ENCODE results near the gene CELA2A.
A peak's percentile ranks its signal among the peaks of the same experiment; 100 is the strongest.

CELA2A gene

GRCh38 chr1:15456313-15456954 is at the start of gene CELA2A:
TSS of gene CELA2A (plus strand) at chr1:15456732. CDS start at chr1:15456754, 22 bp downstream.
- FAIRE-seq: no peak

GRCh38 chr1:15407580-15407979 is 49.0 kb upstream of the CELA2A start:
- DNase-seq (ENCODE audit: extremely low spot score, insufficient read length, low read depth): no peak
- FAIRE-seq: no peak

More at GRCh38 chr1:15456313-15456954, at the start of gene CELA2A:
- no peak for DNase-seq (ENCODE audit: extremely low spot score, insufficient read length, low read depth)

DNA sequence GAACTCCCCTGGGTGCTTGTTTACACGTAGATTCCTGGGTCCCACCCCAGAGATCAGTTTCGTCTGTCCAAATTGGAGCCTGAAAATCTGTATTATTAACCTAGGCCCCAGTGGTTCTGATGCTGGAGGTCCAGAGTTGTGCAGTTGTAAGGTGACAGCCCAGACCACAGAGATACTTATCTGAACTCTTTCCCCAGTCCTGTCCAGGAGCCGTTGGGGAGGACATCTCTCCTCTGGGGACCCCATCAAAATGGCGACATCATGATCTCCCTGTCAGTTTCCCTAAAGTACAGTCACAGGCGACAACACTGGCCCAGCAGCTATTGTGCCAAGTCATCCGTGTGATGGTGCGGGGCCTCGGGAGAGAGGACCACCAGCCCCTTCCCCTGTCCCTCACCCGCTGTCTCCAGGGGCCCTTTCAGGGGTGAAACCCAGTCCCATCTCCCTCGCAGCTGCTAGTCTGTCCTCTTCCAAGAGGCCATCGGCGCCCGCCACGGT is 47.6 kb upstream of the CELA2A start:
- DNase-seq (ENCODE audit: extremely low spot score, insufficient read length, low read depth) (no peak), FAIRE-seq (no peak)

DNA sequence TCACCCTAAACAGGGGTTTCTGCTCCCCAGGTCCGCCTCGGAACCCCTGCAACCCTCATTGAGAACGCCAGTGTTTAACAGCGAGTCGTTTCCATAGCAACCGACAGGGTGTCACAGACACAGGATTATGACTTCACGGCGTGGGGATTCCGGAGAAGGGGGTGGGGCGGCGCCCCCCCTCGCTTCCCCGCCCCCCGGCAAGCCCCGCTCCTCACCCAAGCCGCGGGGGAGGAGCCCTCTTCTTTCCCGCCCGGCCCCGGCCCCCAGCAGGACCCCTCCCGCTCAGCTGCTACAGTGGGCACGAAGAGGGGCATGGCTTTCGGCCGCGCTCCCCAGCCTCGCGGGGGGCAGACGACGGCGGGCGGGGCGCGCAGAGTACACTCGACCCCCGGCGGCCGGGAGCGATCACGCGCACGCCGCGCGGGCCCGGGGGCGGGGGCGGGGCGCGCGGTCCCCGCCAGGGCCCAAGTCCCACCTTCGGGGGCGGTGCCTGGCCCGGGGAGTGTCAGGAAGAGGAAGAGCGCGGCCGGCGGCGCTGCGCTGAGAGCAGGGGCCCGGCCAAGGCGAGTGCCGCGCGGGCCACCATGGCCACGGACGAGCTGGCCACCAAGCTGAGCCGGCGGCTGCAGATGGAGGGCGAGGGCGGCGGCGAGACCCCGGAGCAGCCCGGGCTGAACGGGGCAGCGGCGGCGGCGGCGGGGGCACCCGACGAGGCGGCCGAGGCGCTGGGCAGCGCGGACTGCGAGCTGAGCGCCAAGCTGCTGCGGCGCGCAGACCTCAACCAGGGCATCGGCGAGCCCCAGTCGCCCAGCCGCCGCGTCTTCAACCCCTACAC is 46.9 kb upstream of the CELA2A start, which contains the start of gene EFHD2:
Gene EFHD2, plus strand, starts transcription at position 501 of the 835 bp plus-strand sequence. Its CDS starts 84 bp downstream, at position 585.
- FAIRE-seq (peak; percentile 83), DNase-seq (ENCODE audit: extremely low spot score, insufficient read length, low read depth) (peak; percentile 80)

GRCh38 chr1:15410223-15410883 is 46.2 kb upstream of the CELA2A start:
- peak; percentile 51 for FAIRE-seq

DNA sequence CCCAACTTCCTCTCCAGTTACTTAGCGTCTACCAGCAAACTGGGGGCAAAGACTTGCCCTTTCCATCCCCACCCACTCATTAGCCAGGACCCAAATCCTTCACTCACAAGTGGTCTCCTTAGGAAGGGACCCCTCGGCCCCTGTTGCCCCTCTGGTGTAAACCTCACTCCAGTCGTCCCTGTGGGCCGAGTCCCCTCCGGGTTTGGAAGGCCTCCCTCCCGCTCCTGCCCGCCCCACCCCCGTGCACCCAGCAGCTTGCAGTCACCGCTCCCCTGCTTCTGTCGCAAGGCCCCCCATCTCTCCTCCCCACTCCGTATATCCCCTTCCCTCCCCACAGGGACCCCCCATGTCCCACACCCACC is 45.7 kb upstream of the CELA2A start:
- no peak for FAIRE-seq

More at GRCh38 chr1:15410223-15410883, 46.2 kb upstream of the CELA2A start:
- DNase-seq (ENCODE audit: extremely low spot score, insufficient read length, low read depth): no peak

GRCh38 chr1:15411593-15412137 is 44.9 kb upstream of the CELA2A start:
- peak; percentile 70 for DNase-seq (ENCODE audit: extremely low spot score, insufficient read length, low read depth)
- peak; percentile 92 for FAIRE-seq

More for the DNA sequence above, 45.7 kb upstream of the CELA2A start:
- DNase-seq (ENCODE audit: extremely low spot score, insufficient read length, low read depth): no peak

GRCh38 chr1:15412175-15412800 is 44.2 kb upstream of the CELA2A start:
- DNase-seq (ENCODE audit: extremely low spot score, insufficient read length, low read depth) (no peak), FAIRE-seq (peak; percentile 41)

DNA sequence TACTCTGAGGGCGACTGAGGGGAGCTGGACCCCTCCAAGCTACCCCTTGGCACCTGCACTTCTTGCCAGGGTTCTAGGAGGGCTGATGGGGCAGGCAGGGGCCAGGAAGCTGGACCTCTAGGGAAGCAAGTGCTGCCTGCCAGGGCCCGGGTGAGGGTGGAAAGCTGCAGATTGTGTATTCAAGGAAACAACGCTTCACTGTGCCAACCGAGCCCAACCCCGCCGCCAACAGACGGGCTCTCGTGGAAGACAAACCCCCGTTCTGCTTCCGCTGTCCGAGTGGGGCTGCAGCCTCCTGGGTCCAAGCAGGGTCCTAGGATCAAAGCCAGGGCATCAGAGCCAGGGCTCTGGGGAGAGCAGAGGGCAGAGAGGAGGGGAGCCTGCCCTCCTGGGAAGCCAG is 43.7 kb upstream of the CELA2A start:
- DNase-seq (ENCODE audit: extremely low spot score, insufficient read length, low read depth) (no peak), FAIRE-seq (no peak)

- DNase-seq (ENCODE audit: extremely low spot score, insufficient read length, low read depth) (no peak), FAIRE-seq (no peak)
These were observed 42.7 kb upstream of the CELA2A start for GRCh38 chr1:15413563-15414444.

- FAIRE-seq (no peak), DNase-seq (ENCODE audit: extremely low spot score, insufficient read length, low read depth) (no peak)
These were observed 42.0 kb upstream of the CELA2A start for GRCh38 chr1:15414445-15414983.

DNA sequence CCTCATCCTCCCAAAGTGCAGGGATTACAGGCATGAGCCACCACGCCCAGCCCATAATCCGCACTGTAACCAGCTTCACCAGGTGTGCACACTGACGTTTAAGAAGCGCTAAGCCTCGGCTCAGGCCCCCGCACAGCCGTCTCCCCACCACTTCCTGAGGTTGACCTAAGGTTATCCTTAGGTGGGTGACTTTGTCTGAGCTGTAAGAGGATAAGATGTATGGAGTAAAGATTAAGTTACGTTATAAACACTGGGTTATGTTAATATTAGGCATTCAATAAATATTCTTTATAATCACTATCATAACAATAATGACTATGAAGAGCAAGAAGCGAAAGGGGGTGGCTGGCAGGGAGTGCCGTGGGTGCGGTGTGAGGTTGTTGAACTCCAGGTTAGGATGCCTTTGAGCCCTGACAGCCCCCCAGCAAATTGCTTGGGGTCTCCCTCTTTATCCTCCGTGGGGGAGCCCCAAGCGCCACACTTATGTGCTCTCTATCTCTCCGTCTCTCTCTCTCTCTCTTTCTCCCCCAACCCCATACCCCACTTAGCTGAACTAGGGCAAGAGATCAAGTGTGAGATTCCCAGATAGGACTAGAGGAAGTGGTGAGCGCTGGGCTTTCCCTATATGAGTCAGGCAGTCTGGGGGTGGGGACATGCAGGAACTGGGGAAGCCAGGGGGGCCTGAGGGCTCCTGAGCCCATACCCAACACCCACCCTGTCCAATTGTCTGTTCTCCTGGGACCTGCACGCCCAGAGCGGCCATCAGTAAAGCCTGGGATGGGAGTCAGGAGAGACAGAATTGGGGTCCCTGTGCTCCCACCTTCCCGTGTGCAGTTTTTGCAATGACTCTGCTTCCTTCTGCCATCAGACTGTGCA is 39.2 kb upstream of the CELA2A start:
- no peak for DNase-seq (ENCODE audit: extremely low spot score, insufficient read length, low read depth)
- FAIRE-seq: peak; percentile 90

GRCh38 chr1:15418806-15419515 is 37.6 kb upstream of the CELA2A start:
- FAIRE-seq (no peak), DNase-seq (ENCODE audit: extremely low spot score, insufficient read length, low read depth) (no peak)

DNA sequence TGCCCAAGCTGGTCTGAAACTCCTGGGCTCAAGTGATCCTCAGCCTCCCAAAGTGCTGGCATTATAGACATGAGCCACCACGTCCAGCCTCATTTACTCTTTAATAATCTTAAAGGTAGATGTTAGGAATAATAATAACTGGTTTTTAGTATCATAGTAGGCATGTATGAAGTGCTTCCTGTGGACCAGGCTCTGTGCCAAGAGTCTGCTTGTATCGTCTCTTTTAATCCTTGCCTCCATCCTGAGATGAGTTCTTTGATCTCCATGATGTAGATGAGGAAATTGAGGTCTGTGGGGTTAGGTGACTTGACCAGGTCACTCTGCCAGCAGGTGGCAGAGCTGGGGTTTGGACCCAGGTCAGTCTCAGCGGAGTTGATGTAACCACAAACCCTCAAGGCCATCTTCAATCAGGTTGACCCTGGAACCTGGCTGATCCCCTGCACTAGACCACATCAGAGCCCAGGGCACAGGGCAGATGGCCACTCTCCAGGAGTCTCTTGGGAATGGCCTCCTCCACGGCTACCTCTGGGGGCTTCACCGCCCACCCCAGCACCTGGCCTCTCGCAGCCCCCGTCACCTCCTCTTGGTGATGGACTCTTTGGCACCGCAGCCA is 35.6 kb upstream of the CELA2A start:
- DNase-seq (ENCODE audit: extremely low spot score, insufficient read length, low read depth) (no peak), FAIRE-seq (no peak)

DNA sequence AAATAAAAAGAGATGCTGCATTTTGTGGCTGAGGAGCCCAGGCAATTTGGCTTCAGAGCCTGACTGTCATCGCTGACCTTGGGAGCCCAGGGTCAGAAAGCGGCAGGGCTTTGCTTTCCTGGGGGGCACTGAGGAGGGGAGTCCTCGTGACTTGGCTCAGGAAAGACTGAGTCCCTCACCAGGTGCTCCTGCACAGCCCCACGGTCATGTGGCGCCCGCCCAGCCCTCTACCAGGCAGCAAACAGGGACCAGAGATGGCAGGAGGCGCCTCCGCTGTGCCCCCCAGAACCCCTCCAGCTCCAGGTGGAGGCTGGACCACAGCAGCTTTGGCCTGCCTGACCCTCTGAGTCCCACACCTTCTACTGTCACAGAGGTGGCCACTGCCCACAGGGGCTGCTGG is 33.7 kb upstream of the CELA2A start:
- DNase-seq (ENCODE audit: extremely low spot score, insufficient read length, low read depth) (no peak), FAIRE-seq (no peak)

- no peak for FAIRE-seq
These were observed 33.0 kb upstream of the CELA2A start for GRCh38 chr1:15423355-15424077.

More at GRCh38 chr1:15423355-15424077, 33.0 kb upstream of the CELA2A start:
- DNase-seq (ENCODE audit: extremely low spot score, insufficient read length, low read depth): no peak
